Stomach (tissue), 9 donors: ENCODE results near the gene NR2F1-AS1. TPM values are rescaled to one million over a fixed set of nuclear protein-coding genes. Genes with fewer than 3 reads are reported as not detected.

Experiments
- DNase-seq, 2 donors: peaks; one replicate each; pipeline versions ENCODE4 v3.0.0 to v3.0.0-alpha.2; 2013 to 2019
- H3K27ac ChIP-seq, 5 donors: fragments of 200-600 bp in 4 of 5; sonication (generic) in 4 of 5; one replicate each; pipeline ENCODE4 v1.5.1; 2013 to 2019; ENCODE audit warnings: mild to moderate bottlenecking in 1 of 5, moderate library complexity in 1 of 5
- H3K27me3 ChIP-seq, 3 donors: fragments of 200-600 bp; sonication (generic); one replicate each; pipeline ENCODE4 v1.5.1; 2017 to 2019; ENCODE audit warnings: mixed run types in 1 of 3
- H3K36me3 ChIP-seq, 4 donors: fragments of 200-600 bp; sonication (generic); 1 replicate in 3 of 4; 2 replicates in 1 of 4; pipeline ENCODE4 v1.5.1; 2016 to 2019
- H3K4me1 ChIP-seq, 4 donors: fragments of 200-600 bp; sonication (generic); one replicate each; pipeline ENCODE4 v1.5.1; 2016 to 2019
- H3K4me3 ChIP-seq, 4 donors: fragments of 200-600 bp; sonication (generic) in 3 of 4; one replicate each; pipeline ENCODE4 v1.5.1; 2016 to 2019; ENCODE audit warnings: mild to moderate bottlenecking in 1 of 4
- H3K9me3 ChIP-seq, 4 donors: fragments of 200-600 bp; sonication (generic); one replicate each; pipeline ENCODE4 v1.5.1; 2016 to 2019
- EP300 ChIP-seq: sonication (generic); formaldehyde crosslinking; IDR thresholded peaks from one replicate; pipeline ENCODE4 v1.6.1; 2017; ENCODE audit warnings: antibody characterized with exemption
- POLR2A ChIP-seq, 4 donors: fragments of 450-650 bp; IDR thresholded peaks; one replicate each; pipeline ENCODE4 v1.6.1; 2016; ENCODE audit warnings: antibody characterized with exemption in 4 of 4, control low read depth in 2 of 4, mild to moderate bottlenecking in 1 of 4, moderate library complexity in 1 of 4
- POLR2AphosphoS5 ChIP-seq, 3 donors: sonication (generic); formaldehyde crosslinking; IDR thresholded peaks; one replicate each; pipeline ENCODE4 v1.6.1; 2016; ENCODE audit warnings: antibody characterized with exemption in 3 of 3
- WGBS, 5 donors: extraction: QIAGEN DNeasy Blood & Tissue Kit in 3 of 5; methylation state at CpG; one replicate each; pipeline versions ENCODE4 v1.1.5 to v1.1.7; 2013 to 2018; 5-methylcytosine and 5-hydroxymethylcytosine counted together
- intact Hi-C: fragments of 100-400 bp; cut with DNase I; formaldehyde crosslinking; loops from one replicate; pipeline ENCODE4 v1.15.1; 2023; ENCODE audit warnings: low total_unique reads
- polyA plus RNA-seq, 3 donors: library from polyadenylated mRNA; stranded (reverse); fragments of 200-250 nt; gene quantifications; one replicate each; pipeline ENCODE4 v1.2.3, GENCODE V29; 2013
- total RNA-seq, 5 donors: library from RNA; depleted of rRNA; stranded (reverse); fragments of >200 nt; gene quantifications; one replicate each; pipeline versions ENCODE4 v1.1.0 to v1.2.3, GENCODE V29; 2014 to 2016
- TF ChIP-seq, protein P1 (sequence below), 7 experiments: fragments of 450-650 bp in 4 of 7; fragments of 200-600 bp in 3 of 7; sonication (generic) in 3 of 7; IDR thresholded peaks; one replicate each; pipeline ENCODE4 v1.5.1; 2016 to 2019; ENCODE audit warnings: antibody characterized with exemption in 7 of 7, control low read depth in 2 of 7, mild to moderate bottlenecking in 1 of 7
- donor health status: healthy with polysubstance abuse.
- donor health status: Bipolar disorder and iron deficiency.
- donor health status: healthy.

The NR2F1-AS1 gene
- total and polyA plus RNA-seq, 8 donors, result 4.3 to 40.8 (median 14.2) TPM

- peaks cover 0 to 94% (median 48%) of the 10 kb centered on the region in 3 donors for H3K27me3 ChIP-seq
- intact Hi-C loops, result no loop called here
- peak in 1 of 2 donors; percentile 49 for DNase-seq
- TF ChIP-seq POLR2A (IDR thresholded peaks at IDR 0.05) (no peak), POLR2AphosphoS5 (IDR thresholded peaks at IDR 0.05) (no peak), EP300 (no peak)
- TF ChIP-seq, protein P1, sequence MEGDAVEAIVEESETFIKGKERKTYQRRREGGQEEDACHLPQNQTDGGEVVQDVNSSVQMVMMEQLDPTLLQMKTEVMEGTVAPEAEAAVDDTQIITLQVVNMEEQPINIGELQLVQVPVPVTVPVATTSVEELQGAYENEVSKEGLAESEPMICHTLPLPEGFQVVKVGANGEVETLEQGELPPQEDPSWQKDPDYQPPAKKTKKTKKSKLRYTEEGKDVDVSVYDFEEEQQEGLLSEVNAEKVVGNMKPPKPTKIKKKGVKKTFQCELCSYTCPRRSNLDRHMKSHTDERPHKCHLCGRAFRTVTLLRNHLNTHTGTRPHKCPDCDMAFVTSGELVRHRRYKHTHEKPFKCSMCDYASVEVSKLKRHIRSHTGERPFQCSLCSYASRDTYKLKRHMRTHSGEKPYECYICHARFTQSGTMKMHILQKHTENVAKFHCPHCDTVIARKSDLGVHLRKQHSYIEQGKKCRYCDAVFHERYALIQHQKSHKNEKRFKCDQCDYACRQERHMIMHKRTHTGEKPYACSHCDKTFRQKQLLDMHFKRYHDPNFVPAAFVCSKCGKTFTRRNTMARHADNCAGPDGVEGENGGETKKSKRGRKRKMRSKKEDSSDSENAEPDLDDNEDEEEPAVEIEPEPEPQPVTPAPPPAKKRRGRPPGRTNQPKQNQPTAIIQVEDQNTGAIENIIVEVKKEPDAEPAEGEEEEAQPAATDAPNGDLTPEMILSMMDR (IDR thresholded peaks at IDR 0.05), result no peak
- peaks cover 7 to 66% (median 34%) of the 10 kb centered on the region in 4 donors for H3K4me1 ChIP-seq
- peak overlapping the region; percentile 1 to 26 (median 16) for H3K4me3 ChIP-seq
- 13 to 33% (median 20%) methylated on average over 42 to 45 of the region's 45 CpGs for WGBS, 5 donors
- peaks cover 0 to 8% (median 0%) of the 10 kb centered on the region in 4 donors for H3K9me3 ChIP-seq
- H3K36me3 ChIP-seq, result no peaks in the 10 kb centered on the region
- peak overlapping the region in 4 of 5 donors; percentile 22 to 91 (median 76) for H3K27ac ChIP-seq
Observed at GRCh38 chr5:93572608-93573353, 8.2 kb downstream of the NR2F1-AS1 start.

DNA sequence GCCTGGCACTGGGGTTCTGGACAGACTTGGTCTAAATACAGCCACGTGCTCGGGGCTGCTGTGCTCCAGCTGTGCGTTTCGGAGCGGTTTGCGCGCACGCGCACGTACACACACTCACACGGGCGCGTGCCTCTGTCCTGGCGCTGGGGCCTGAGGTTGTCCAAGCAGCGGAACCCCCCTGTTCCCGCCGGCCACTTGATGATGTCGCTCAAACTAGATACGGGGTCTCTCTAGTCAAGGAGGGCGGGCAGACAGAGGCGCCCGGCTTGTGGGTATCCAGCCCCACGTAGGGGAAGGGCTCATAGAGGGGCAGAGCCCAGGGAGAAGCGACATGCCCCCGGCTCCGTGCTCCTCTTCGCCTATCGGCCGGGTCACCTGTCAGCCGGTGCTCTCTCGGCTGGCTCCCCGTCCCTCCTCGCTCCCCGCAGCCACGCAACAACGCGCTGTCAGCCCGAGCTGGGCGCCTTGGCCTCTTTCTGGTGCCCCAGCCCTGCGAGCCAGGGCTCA lies 8.9 kb downstream of the NR2F1-AS1 start:
- Histone ChIP-seq H3K27me3 (peaks cover 0 to 88% (median 47%) of the 10 kb centered on the region in 3 donors), H3K4me1 (peaks cover 1 to 67% (median 33%) of the 10 kb centered on the region in 4 donors), H3K27ac (peak overlapping the region in 4 of 5 donors; percentile 22 to 91 (median 60)), H3K36me3 (no peaks in the 10 kb centered on the region), H3K9me3 (peaks cover 0 to 8% (median 0%) of the 10 kb centered on the region in 4 donors), H3K4me3 (peak overlapping the region; percentile 1 to 26 (median 16))
- WGBS, 5 donors, result 11 to 52% (median 23%) methylated on average over 32 to 40 of the region's 40 CpGs
- DNase-seq, result peak in 1 of 2 donors; percentile 50
- intact Hi-C loops, result no loop called here
- TF ChIP-seq EP300 (no peak), POLR2AphosphoS5 (IDR thresholded peaks at IDR 0.05) (no peak), POLR2A (IDR thresholded peaks at IDR 0.05) (no peak)
- TF ChIP-seq, protein P1 (IDR thresholded peaks at IDR 0.05), result no peak

DNA sequence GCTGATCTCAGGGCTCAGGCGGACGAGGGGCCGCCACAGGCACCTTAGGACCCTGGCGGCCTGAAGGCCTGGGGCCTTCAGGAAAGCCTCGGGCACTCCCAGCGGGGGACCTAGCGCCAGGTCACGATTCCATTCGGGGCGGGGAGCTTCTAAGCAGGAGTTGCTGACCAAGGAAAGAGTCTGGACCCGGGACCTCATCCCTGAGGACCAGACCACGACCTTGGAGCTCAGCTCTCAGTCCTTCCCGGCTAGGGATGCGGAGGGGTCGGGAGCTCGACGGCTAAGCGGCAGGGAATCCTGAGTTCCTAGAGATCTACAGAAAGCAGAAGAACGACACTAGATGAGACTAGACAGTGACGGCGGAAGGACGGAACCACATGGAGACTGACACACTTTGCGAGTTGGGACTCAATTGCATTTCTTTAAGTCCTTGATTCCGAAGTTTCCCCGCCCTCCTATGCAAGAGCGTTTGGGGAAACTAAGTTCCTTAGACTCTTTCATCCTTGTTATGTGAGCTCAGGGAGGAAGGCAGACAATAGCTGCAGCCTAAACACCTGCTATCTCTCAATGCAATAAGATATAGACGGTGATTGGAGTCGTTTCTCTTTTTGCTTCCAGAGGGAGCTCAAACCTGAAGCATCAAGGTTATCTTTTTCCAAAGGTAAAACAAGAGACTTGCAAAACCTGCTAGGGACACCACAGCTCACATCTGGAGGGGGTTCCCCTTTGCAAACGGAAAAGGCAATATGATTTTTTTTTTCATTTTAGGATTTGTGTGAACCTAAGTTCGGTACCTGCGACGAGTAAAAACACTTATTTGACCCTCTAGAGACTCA lies 9.7 kb downstream of the NR2F1-AS1 start:
- intact Hi-C loops, result no loop called here
- peaks cover 0 to 81% (median 44%) of the 10 kb centered on the region in 3 donors for H3K27me3 ChIP-seq
- DNase-seq, result peak in 1 of 2 donors; percentile 14
- no peaks in the 10 kb centered on the region for H3K36me3 ChIP-seq
- no peak for TF ChIP-seq POLR2A (IDR thresholded peaks at IDR 0.05)
- no peak for TF ChIP-seq POLR2AphosphoS5 (IDR thresholded peaks at IDR 0.05)
- no peak for TF ChIP-seq EP300
- TF ChIP-seq, protein P1 (IDR thresholded peaks at IDR 0.05), result no peak
- H3K9me3 ChIP-seq, result peaks cover 0 to 8% (median 0%) of the 10 kb centered on the region in 4 donors
- H3K27ac ChIP-seq, result peak overlapping the region in 1 of 5 donors; percentile 91
- WGBS, 5 donors, result 50 to 69% (median 60%) methylated on average over 20 to 32 of the region's 32 CpGs
- H3K4me1 ChIP-seq, result peaks cover 0 to 58% (median 27%) of the 10 kb centered on the region in 4 donors
- H3K4me3 ChIP-seq, result peak overlapping the region in 2 of 4 donors; percentile 22 to 31
